GM12878 (cell line): ENCODE data around the gene ATOSB. TPM values are rescaled to one million over a fixed set of nuclear protein-coding genes. Genes with fewer than 3 reads are reported as not detected.

Experiments
- ATAC-seq: fragments of 200-7000 bp; cut with Tn5 transposase; 3 replicates; pipeline ENCODE4 v1.9.1; 2020; ENCODE audit warnings: mild to moderate bottlenecking, moderate library complexity
- BruUV-seq: library from RNA; stranded (reverse); fragments of 400-500 nt; replicated peaks from 2 replicates; lab custom pipeline; 2021; lab: Mats Ljungman, UMichigan
- CTCF ChIA-PET: fragments of 300-600 bp; sonication (Branson Sonifier 250); formaldehyde crosslinking; extraction: SDS; loops from one replicate; lab custom pipeline; 2021; ENCODE audit warnings: inconsistent platforms; lab: Yijun Ruan, JAX
- POLR2A ChIA-PET: fragments of 350-600 bp; formaldehyde crosslinking; extraction: SDS; loops from one replicate; lab custom pipeline; 2021; ENCODE audit warnings: inconsistent platforms; lab: Charles Lee
- RAD21 ChIA-PET: fragments of 300-600 bp; sonication (Branson Sonifier 250); formaldehyde crosslinking; loops from one replicate; lab custom pipeline; 2023; ENCODE audit warnings: antibody characterized with exemption; ENCODE audit not compliant: unreplicated experiment; lab: Charles Lee
- SMC1A ChIA-PET: fragments of 300-600 bp; sonication (Branson Sonifier 250); formaldehyde crosslinking; loops from one replicate; lab custom pipeline; 2023; ENCODE audit not compliant: unreplicated experiment, uncharacterized antibody; lab: Charles Lee
- DNase-seq: peaks from one replicate; pipeline ENCODE4 v3.0.0-alpha.2; 2011; ENCODE audit warnings: low read depth, low spot score
- FAIRE-seq: peaks from 3 replicates; lab custom pipeline; 2011; peaks lifted over from hg19 to GRCh38; lab: Jason Lieb, UNC
- H2AFZ ChIP-seq: 2 replicates; pipeline ENCODE4 v1.6.0; 2011; ENCODE audit warnings: low read depth, low read length, control low read depth; ENCODE audit not compliant: control insufficient read depth
- H3K27ac ChIP-seq: 2 replicates; pipeline ENCODE4 v1.5.1; 2011; ENCODE audit warnings: control low read depth; ENCODE audit not compliant: control insufficient read depth, insufficient read depth
- H3K27me3 ChIP-seq, 2 experiments: replicated peaks in 1 of 2; 2 replicates each; pipeline versions ENCODE4 v1.6.0 to v1.6.1; 2011; ENCODE audit warnings: low read length in 1 of 2; ENCODE audit not compliant: control insufficient read depth in 2 of 2, insufficient read depth in 2 of 2
- H3K36me3 ChIP-seq, 2 experiments: 2 replicates each; pipeline ENCODE4 v1.5.1; 2011; ENCODE audit warnings: low read length in 1 of 2; ENCODE audit not compliant: control insufficient read depth in 2 of 2, insufficient read depth in 2 of 2
- H3K4me1 ChIP-seq: 2 replicates; pipeline ENCODE4 v1.6.1; 2011; ENCODE audit warnings: mild to moderate bottlenecking, low read length, moderate library complexity, mixed read lengths; ENCODE audit not compliant: control insufficient read depth, insufficient read depth
- H3K4me2 ChIP-seq: 2 replicates; pipeline ENCODE4 v1.6.0; 2011; ENCODE audit warnings: control low read depth; ENCODE audit not compliant: control insufficient read depth, insufficient read depth
- H3K4me3 ChIP-seq: fragments of 200-600 bp; sonication (generic); 2 replicates; pipeline ENCODE4 v1.5.1; 2016
- H3K79me2 ChIP-seq: 2 replicates; pipeline ENCODE4 v1.6.0; 2011; ENCODE audit warnings: low read length; ENCODE audit not compliant: control insufficient read depth, insufficient read depth
- H3K9ac ChIP-seq: 2 replicates; pipeline ENCODE4 v1.8.0; 2011; ENCODE audit warnings: low read length, control low read depth, mixed read lengths; ENCODE audit not compliant: control insufficient read depth, insufficient read depth
- H3K9me3 ChIP-seq: replicated peaks from 3 replicates; pipeline ENCODE4 v1.5.1; 2011; ENCODE audit warnings: mild to moderate bottlenecking, low read length; ENCODE audit not compliant: control insufficient read depth, insufficient read depth
- H4K20me1 ChIP-seq: 2 replicates; pipeline ENCODE4 v1.6.0; 2011; ENCODE audit not compliant: control insufficient read depth, insufficient read depth
- ATF7 ChIP-seq: fragments of 450-650 bp; IDR thresholded peaks from 2 replicates; pipeline ENCODE4 v1.6.1; 2016; ENCODE audit warnings: low read depth, mild to moderate bottlenecking
- CREM ChIP-seq: IDR thresholded peaks from 2 replicates; pipeline ENCODE4 v1.6.1; 2014; ENCODE audit warnings: antibody characterized with exemption, low read depth
- GATAD2B ChIP-seq: fragments of 450-650 bp; conservative IDR thresholded peaks from 2 replicates; pipeline ENCODE4 v1.6.1; 2017; ENCODE audit warnings: low read depth, mild to moderate bottlenecking, moderate library complexity
- MYB ChIP-seq: fragments of 150-350 bp; IDR thresholded peaks from 2 replicates; pipeline ENCODE4 v1.6.1; 2014; ENCODE audit warnings: mild to moderate bottlenecking, low read depth, low read length, borderline replicate concordance
- SMC3 ChIP-seq: IDR thresholded peaks from 2 replicates; pipeline ENCODE4 v1.6.1; 2011; ENCODE audit warnings: low read length, improper control_type of control experiment, borderline replicate concordance
- TCF3 ChIP-seq: IDR thresholded peaks from 2 replicates; pipeline ENCODE4 v1.6.1; 2012; ENCODE audit warnings: low read depth, mild to moderate bottlenecking, low read length, borderline replicate concordance; ENCODE audit not compliant: insufficient read depth
- TCF7 ChIP-seq: IDR thresholded peaks from 2 replicates; pipeline ENCODE4 v1.6.1; 2014; ENCODE audit warnings: antibody characterized with exemption, borderline replicate concordance
- WGBS: methylation state at CpG from one replicate; pipeline ENCODE4 v1.1.6; 2016; ENCODE audit warnings: low lambda C conversion rate; ENCODE audit not compliant: insufficient replicate concordance, insufficient coverage; ENCODE audit errors: missing lambda C conversion rate; 5-methylcytosine and 5-hydroxymethylcytosine counted together
- in situ Hi-C: fragments of 300-500 bp; cut with MboI; formaldehyde crosslinking; loops from 9 replicates; pipeline ENCODE4 v1.14.3; 2018; ENCODE audit warnings: mixed read lengths
- intact Hi-C: fragments of 100-400 bp; cut with micrococcal nuclease; formaldehyde crosslinking; loops from one replicate; pipeline ENCODE4 v1.14.2; 2022; ENCODE audit not compliant: unreplicated experiment
- polyA plus RNA-seq, 11 experiments: library from polyadenylated mRNA; depleted of rRNA in 4 of 11; unstranded in 6 of 11; stranded (reverse) in 5 of 11; fragments of >200 nt; fragmentation: Nextera tagmentation in 4 of 11; fragmentation: Illumina TruSeq in 1 of 11; extraction: Ambion mirVana in 4 of 11; extraction: Trizol in 1 of 11; gene quantifications; 1 replicate in 1 of 11; 2 replicates in 10 of 11; pipeline versions ENCODE4 v1.2.1 to v1.2.3, GENCODE V29; 2011 to 2016; ENCODE audit warnings: inconsistent platforms in 2 of 11, missing spikeins in 2 of 11, low read depth in 1 of 11
- total RNA-seq, 4 experiments: library from RNA; depleted of rRNA in 3 of 4; stranded (reverse); fragments of >200 nt in 3 of 4; fragmentation: Illumina TruSeq in 1 of 4; extraction: Trizol in 1 of 4; gene quantifications; 2 replicates each; pipeline versions ENCODE4 v1.2.1 to v1.2.3, GENCODE V29; 2013 to 2021
- TF ChIP-seq, protein P1 (sequence below): fragments of 450-650 bp; IDR thresholded peaks from 2 replicates; pipeline ENCODE4 v1.6.1; 2017; ENCODE audit warnings: mild to moderate bottlenecking
- TF ChIP-seq, protein P2 (sequence below): IDR thresholded peaks from 2 replicates; pipeline ENCODE4 v1.6.1; 2011; ENCODE audit warnings: low read depth, mild to moderate bottlenecking, low read length, moderate library complexity, borderline replicate concordance; ENCODE audit errors: extremely low read depth
- TF ChIP-seq, protein P3 (sequence below): IDR thresholded peaks from 2 replicates; pipeline ENCODE4 v1.6.1; 2011; ENCODE audit warnings: borderline replicate concordance, low read depth, mild to moderate bottlenecking, moderate library complexity, mixed read lengths, low read length; ENCODE audit not compliant: insufficient read depth; ENCODE audit errors: extremely low read length
- TF ChIP-seq, protein P4 (sequence below): fragments of 450-650 bp; formaldehyde crosslinking; IDR thresholded peaks from 2 replicates; pipeline ENCODE4 v1.5.0; 2022; ENCODE audit warnings: mild to moderate bottlenecking, missing genetic modification characterization

The ATOSB gene
- total and polyA plus RNA-seq, 10 of the 15 experiments (the other 5 are each of a cell fraction or from before 2014, with no cell fraction given) = 0.60 to 5.4 (median 2.5) TPM

DNA sequence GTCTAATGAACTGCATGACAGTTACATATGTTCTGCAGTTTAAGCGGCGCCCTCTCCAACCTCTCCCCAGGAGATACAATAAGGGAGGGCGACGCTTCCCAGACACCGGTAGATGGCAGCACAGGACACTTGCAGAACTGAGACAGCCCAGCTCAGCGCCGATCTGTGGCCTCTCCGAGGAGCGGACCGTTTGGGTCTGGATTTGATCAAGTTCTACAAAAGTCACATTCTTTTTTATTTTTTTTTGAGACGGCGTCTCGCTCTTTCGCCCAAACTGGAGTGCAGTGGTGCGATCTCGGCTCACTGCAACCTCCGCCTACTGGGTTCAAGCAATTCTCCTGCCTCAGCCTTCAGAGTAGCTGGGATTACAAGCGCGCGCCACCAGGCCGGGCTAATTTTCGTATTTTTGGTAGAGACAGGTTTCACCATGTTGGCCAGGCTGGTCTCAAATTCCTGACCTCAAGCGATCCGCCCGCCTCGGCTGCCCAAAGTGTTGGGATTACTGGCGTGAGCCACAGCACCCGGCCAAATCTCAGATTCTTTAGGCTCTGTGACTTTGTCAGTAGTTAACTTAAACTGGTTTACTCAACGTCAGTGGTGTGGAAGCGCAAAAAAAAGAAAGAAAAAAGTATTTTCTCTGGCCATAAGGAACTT is 1.4 kb upstream of the ATOSB start (continued):
- TF ChIP-seq, protein P1, sequence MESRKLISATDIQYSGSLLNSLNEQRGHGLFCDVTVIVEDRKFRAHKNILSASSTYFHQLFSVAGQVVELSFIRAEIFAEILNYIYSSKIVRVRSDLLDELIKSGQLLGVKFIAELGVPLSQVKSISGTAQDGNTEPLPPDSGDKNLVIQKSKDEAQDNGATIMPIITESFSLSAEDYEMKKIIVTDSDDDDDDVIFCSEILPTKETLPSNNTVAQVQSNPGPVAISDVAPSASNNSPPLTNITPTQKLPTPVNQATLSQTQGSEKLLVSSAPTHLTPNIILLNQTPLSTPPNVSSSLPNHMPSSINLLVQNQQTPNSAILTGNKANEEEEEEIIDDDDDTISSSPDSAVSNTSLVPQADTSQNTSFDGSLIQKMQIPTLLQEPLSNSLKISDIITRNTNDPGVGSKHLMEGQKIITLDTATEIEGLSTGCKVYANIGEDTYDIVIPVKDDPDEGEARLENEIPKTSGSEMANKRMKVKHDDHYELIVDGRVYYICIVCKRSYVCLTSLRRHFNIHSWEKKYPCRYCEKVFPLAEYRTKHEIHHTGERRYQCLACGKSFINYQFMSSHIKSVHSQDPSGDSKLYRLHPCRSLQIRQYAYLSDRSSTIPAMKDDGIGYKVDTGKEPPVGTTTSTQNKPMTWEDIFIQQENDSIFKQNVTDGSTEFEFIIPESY = no peak
- TF ChIP-seq, protein P2, sequence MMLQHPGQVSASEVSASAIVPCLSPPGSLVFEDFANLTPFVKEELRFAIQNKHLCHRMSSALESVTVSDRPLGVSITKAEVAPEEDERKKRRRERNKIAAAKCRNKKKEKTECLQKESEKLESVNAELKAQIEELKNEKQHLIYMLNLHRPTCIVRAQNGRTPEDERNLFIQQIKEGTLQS = no peak
- TF ChIP-seq SMC3 = peak; percentile 85

DNA sequence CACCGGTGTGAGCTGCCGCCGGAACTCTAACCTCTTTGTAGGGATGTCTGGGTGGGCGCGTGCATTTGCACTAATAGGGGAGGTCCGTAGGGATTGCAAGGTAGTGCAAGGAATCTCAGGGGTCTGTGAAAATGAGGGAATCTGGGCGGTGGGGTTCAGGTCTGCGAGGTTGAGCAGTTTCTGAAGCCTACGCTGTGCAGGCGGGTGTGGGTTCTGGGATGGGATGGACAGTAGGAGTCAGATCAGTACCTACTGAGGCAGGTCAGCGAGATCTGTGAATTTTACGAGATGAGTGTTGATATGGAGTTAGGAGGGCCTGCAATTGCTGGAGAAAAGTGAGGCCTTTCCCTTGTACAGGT is 856 bp upstream of the ATOSB start:
- TF ChIP-seq TCF7 (no peak), ATF7 (no peak), GATAD2B (no peak), CREM (no peak), MYB (no peak), TCF3 (no peak)
- TF ChIP-seq, protein P3, sequence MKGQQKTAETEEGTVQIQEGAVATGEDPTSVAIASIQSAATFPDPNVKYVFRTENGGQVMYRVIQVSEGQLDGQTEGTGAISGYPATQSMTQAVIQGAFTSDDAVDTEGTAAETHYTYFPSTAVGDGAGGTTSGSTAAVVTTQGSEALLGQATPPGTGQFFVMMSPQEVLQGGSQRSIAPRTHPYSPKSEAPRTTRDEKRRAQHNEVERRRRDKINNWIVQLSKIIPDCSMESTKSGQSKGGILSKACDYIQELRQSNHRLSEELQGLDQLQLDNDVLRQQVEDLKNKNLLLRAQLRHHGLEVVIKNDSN = no peak
- TF ChIP-seq, protein P4, sequence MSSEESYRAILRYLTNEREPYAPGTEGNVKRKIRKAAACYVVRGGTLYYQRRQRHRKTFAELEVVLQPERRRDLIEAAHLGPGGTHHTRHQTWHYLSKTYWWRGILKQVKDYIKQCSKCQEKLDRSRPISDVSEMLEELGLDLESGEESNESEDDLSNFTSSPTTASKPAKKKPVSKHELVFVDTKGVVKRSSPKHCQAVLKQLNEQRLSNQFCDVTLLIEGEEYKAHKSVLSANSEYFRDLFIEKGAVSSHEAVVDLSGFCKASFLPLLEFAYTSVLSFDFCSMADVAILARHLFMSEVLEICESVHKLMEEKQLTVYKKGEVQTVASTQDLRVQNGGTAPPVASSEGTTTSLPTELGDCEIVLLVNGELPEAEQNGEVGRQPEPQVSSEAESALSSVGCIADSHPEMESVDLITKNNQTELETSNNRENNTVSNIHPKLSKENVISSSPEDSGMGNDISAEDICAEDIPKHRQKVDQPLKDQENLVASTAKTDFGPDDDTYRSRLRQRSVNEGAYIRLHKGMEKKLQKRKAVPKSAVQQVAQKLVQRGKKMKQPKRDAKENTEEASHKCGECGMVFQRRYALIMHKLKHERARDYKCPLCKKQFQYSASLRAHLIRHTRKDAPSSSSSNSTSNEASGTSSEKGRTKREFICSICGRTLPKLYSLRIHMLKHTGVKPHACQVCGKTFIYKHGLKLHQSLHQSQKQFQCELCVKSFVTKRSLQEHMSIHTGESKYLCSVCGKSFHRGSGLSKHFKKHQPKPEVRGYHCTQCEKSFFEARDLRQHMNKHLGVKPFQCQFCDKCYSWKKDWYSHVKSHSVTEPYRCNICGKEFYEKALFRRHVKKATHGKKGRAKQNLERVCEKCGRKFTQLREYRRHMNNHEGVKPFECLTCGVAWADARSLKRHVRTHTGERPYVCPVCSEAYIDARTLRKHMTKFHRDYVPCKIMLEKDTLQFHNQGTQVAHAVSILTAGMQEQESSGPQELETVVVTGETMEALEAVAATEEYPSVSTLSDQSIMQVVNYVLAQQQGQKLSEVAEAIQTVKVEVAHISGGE = no peak
- ChIA-PET POLR2A (no interaction called here), RAD21 (interaction anchor here (1.0 to 2.7 kb wide), 7 partner anchors 13 to 437 kb away, joined by 3 to 20 read pairs (median 6); partner anchors contain the start of gene STOML2), SMC1A (interaction anchor here (1.0 to 3.0 kb wide), 6 partner anchors 139 to 437 kb away, joined by 3 to 23 read pairs (median 4); no protein-coding TSS in a partner anchor), CTCF (interaction anchor here (0.6 to 3.9 kb wide), 17 partner anchors 10 to 484 kb away, joined by 3 to 85 read pairs (median 5); no protein-coding TSS in a partner anchor)
- Histone ChIP-seq H3K4me1 (peaks cover 26% of the 10 kb centered on the region), H3K9me3 (no peaks in the 10 kb centered on the region), H3K36me3 (no peaks in the 10 kb centered on the region), H2AFZ (peak overlapping the region; percentile 84), H3K79me2 (peaks cover 3% of the 10 kb centered on the region), H3K4me2 (peak overlapping the region; percentile 92), H3K27me3 (no peaks in the 10 kb centered on the region), H4K20me1 (no peaks in the 10 kb centered on the region), H3K27ac (no peak overlapping the region), H3K9ac (peak overlapping the region; percentile 29; the same call in 1 of the 2 replicates), H3K4me3 (peak overlapping the region; percentile 96)
- in situ Hi-C loops = loop anchor here (5.0 kb wide), 3 partner anchors 141 to 486 kb away; no protein-coding TSS in a partner anchor
- BruUV-seq = no TSS peak
- ATAC-seq (no peak), FAIRE-seq (no peak), DNase-seq (no peak)
- intact Hi-C loops = loop anchor here (1.0 to 10.0 kb wide), 6 partner anchors 143 to 698 kb away; partner anchors contain the start of genes CREB3, HINT2, SPAG8 and TESK1
- under 1% methylated on average over 12 of the region's 12 CpGs for WGBS
